DOHH2 (cell line): ENCODE data around the gene ADRA2A.

ENCODE experiments used
- EZH2phosphoT487 ChIP-seq: fragments of 200-600 bp; sonication (generic); IDR thresholded peaks from 2 replicates; pipeline ENCODE4 v1.6.1; 2017; ENCODE audit warnings: borderline replicate concordance, mild to moderate bottlenecking, antibody characterized with exemption, low read length, moderate library complexity, mixed read lengths
- TF ChIP-seq, protein P1 (sequence below): fragments of 200-600 bp; sonication (generic); IDR thresholded peaks from one replicate; pipeline ENCODE4 v1.5.1; 2014; ENCODE audit warnings: antibody characterized with exemption, mild to moderate bottlenecking, low read depth, low read length; ENCODE audit not compliant: poor library complexity, severe bottlenecking

DNA sequence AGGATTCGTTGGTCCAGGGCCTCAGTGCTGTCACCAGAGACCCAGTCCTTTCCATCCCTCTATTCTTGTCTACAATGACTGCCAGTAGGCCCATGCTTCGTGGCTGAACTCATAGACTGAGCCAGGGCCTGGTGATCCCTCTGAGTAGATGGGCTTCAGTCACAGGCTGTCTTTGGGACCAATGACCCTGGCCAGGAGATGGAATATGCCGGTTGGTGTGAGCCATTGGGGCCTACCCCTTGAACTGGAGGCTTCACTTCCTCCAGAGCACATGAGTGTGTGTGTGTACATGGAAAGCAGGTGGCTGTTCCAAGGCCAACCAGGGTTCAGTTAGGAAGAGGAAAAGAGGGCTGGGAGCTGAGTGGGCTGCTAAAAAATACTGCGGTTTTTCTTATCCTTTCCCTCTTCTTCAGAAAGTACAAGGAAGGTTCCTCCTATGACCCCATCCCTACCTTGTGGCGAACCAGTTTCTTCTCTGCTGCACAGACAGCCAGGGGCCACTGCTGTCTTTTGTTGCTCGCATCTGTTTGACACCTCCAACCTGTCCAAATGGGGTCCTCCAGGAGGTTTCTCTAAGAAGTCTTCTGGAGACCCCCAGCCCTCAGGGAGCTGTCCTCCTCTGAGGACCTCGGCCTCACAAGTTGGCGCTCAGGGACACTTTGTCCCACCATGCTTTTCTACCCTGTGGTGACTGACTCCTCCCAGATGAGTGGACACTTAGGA is 36.6 kb downstream of the ADRA2A start:
- TF ChIP-seq EZH2phosphoT487: no peak
- TF ChIP-seq, protein P1, sequence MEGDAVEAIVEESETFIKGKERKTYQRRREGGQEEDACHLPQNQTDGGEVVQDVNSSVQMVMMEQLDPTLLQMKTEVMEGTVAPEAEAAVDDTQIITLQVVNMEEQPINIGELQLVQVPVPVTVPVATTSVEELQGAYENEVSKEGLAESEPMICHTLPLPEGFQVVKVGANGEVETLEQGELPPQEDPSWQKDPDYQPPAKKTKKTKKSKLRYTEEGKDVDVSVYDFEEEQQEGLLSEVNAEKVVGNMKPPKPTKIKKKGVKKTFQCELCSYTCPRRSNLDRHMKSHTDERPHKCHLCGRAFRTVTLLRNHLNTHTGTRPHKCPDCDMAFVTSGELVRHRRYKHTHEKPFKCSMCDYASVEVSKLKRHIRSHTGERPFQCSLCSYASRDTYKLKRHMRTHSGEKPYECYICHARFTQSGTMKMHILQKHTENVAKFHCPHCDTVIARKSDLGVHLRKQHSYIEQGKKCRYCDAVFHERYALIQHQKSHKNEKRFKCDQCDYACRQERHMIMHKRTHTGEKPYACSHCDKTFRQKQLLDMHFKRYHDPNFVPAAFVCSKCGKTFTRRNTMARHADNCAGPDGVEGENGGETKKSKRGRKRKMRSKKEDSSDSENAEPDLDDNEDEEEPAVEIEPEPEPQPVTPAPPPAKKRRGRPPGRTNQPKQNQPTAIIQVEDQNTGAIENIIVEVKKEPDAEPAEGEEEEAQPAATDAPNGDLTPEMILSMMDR: no peak
